H9 (cell line): ENCODE measurements around the gene CCDC149. TPM values are rescaled to one million over a fixed set of nuclear protein-coding genes. Genes with fewer than 3 reads are reported as not detected.

Experiments
- DNase-seq: peaks from one replicate; pipeline ENCODE4 v3.0.0-alpha.2; 2017
- H2AFZ ChIP-seq: one replicate; pipeline ENCODE4 v1.6.1; 2013; ENCODE audit warnings: mild to moderate bottlenecking, low read length, control low read depth, moderate library complexity
- H2AK5ac ChIP-seq: 2 replicates; pipeline ENCODE4 v1.6.1; 2013; ENCODE audit warnings: low read length, control low read depth, mixed read lengths; ENCODE audit not compliant: insufficient read length
- H2BK120ac ChIP-seq: one replicate; pipeline ENCODE4 v1.6.1; 2013; ENCODE audit warnings: low read depth, mild to moderate bottlenecking, low read length, control low read depth, inconsistent platforms; ENCODE audit not compliant: poor library complexity, severe bottlenecking
- H2BK12ac ChIP-seq: 2 replicates; pipeline ENCODE4 v1.6.1; 2013; ENCODE audit warnings: low read length, control low read depth, mixed read lengths, low read depth; ENCODE audit not compliant: insufficient read length
- H2BK15ac ChIP-seq: 2 replicates; pipeline ENCODE4 v1.6.1; 2013; ENCODE audit warnings: low read depth, low read length, control low read depth
- H2BK20ac ChIP-seq: one replicate; pipeline ENCODE4 v1.6.1; 2013; ENCODE audit warnings: low read depth, mild to moderate bottlenecking, low read length, control low read depth, inconsistent platforms; ENCODE audit not compliant: poor library complexity, severe bottlenecking
- H2BK5ac ChIP-seq: 2 replicates; pipeline ENCODE4 v1.6.1; 2013; ENCODE audit warnings: low read length, control low read depth, mixed read lengths; ENCODE audit not compliant: insufficient read length
- H3K14ac ChIP-seq: 2 replicates; pipeline ENCODE4 v1.6.1; 2013; ENCODE audit warnings: low read length, control low read depth; ENCODE audit not compliant: insufficient read depth
- H3K18ac ChIP-seq: 2 replicates; pipeline ENCODE4 v1.6.1; 2013; ENCODE audit warnings: low read depth, mild to moderate bottlenecking, mixed read lengths, low read length, control low read depth; ENCODE audit not compliant: insufficient read length
- H3K23ac ChIP-seq: 2 replicates; pipeline ENCODE4 v1.6.1; 2013; ENCODE audit warnings: low read length, control low read depth, mixed read lengths, low read depth; ENCODE audit not compliant: insufficient read length
- H3K23me2 ChIP-seq: 2 replicates; pipeline ENCODE4 v1.6.1; 2013; ENCODE audit warnings: low read depth, mild to moderate bottlenecking, mixed read lengths, low read length, control low read depth; ENCODE audit not compliant: insufficient read length, poor library complexity, severe bottlenecking
- H3K27ac ChIP-seq: 2 replicates; pipeline ENCODE4 v1.5.1; 2013; ENCODE audit warnings: low read length, control low read depth, mixed read lengths, low read depth; ENCODE audit not compliant: insufficient read length
- H3K27me3 ChIP-seq: 2 replicates; pipeline ENCODE4 v1.6.1; 2013; ENCODE audit warnings: low read length, control low read depth, inconsistent platforms; ENCODE audit not compliant: insufficient read depth
- H3K4ac ChIP-seq: 2 replicates; pipeline ENCODE4 v1.6.1; 2013; ENCODE audit warnings: low read depth, mild to moderate bottlenecking, control low read depth, inconsistent platforms, low read length, moderate library complexity
- H3K4me1 ChIP-seq: 2 replicates; pipeline ENCODE4 v1.6.1; 2013; ENCODE audit warnings: low read length, control low read depth, inconsistent platforms; ENCODE audit not compliant: insufficient read depth
- H3K4me2 ChIP-seq: 2 replicates; pipeline ENCODE4 v1.6.1; 2013; ENCODE audit warnings: low read length, control low read depth, mixed read lengths; ENCODE audit not compliant: insufficient read length, insufficient read depth
- H3K56ac ChIP-seq: 2 replicates; pipeline ENCODE4 v1.6.1; 2013; ENCODE audit warnings: low read depth, mild to moderate bottlenecking, mixed read lengths, low read length, control low read depth; ENCODE audit not compliant: insufficient read length
- H3K79me1 ChIP-seq: 2 replicates; pipeline ENCODE4 v1.6.1; 2013; ENCODE audit warnings: low read depth, mild to moderate bottlenecking, moderate library complexity, low read length, control low read depth, inconsistent platforms; ENCODE audit not compliant: insufficient read depth, poor library complexity, severe bottlenecking
- H3K79me2 ChIP-seq: 2 replicates; pipeline ENCODE4 v1.6.1; 2013; ENCODE audit warnings: low read length, control low read depth, inconsistent platforms; ENCODE audit not compliant: insufficient read depth
- H3K9ac ChIP-seq: 2 replicates; pipeline ENCODE4 v1.6.1; 2013; ENCODE audit warnings: low read length, control low read depth, mixed read lengths; ENCODE audit not compliant: insufficient read length; ENCODE audit errors: extremely low read depth
- H3K9me3 ChIP-seq: one replicate; pipeline ENCODE4 v1.6.1; 2013; ENCODE audit warnings: low read depth, low read length, inconsistent platforms; ENCODE audit not compliant: control insufficient read depth
- H3T11ph ChIP-seq: one replicate; pipeline ENCODE4 v1.6.1; 2013; ENCODE audit warnings: mild to moderate bottlenecking, low read length, control low read depth, inconsistent platforms
- H4K20me1 ChIP-seq: one replicate; pipeline ENCODE4 v1.6.1; 2013; ENCODE audit not compliant: control insufficient read depth, insufficient read length, insufficient read depth
- H4K5ac ChIP-seq: 2 replicates; pipeline ENCODE4 v1.6.1; 2013; ENCODE audit warnings: low read depth, mild to moderate bottlenecking, mixed read lengths, low read length, control low read depth; ENCODE audit not compliant: insufficient read length
- H4K8ac ChIP-seq: replicated peaks from 2 replicates; pipeline ENCODE4 v1.6.1; 2013; ENCODE audit warnings: low read length, control low read depth, mixed read lengths, low read depth; ENCODE audit not compliant: insufficient read length
- H4K91ac ChIP-seq: 2 replicates; pipeline ENCODE4 v1.6.1; 2013; ENCODE audit warnings: low read depth, mild to moderate bottlenecking, moderate library complexity, mixed read lengths, low read length, control low read depth; ENCODE audit not compliant: insufficient read length
- H3K27ac Mint-ChIP-seq, 3 experiments: 2 replicates in 2 of 3; 3 replicates in 1 of 3; pipeline ENCODE4 v1.8.0; 2020 to 2021; ENCODE audit warnings: mixed read lengths in 3 of 3, mild to moderate bottlenecking in 1 of 3, moderate library complexity in 1 of 3
- H3K27me3 Mint-ChIP-seq: 2 replicates; pipeline ENCODE4 v1.8.0; 2021; ENCODE audit warnings: low read depth, mild to moderate bottlenecking, moderate library complexity, mixed read lengths
- H3K36me3 Mint-ChIP-seq, 3 experiments: 2 replicates in 2 of 3; 3 replicates in 1 of 3; pipeline ENCODE4 v1.8.0; 2020 to 2021; ENCODE audit warnings: low read depth in 3 of 3, mixed read lengths in 3 of 3; ENCODE audit not compliant: insufficient read depth in 1 of 3
- H3K4me1 Mint-ChIP-seq, 2 experiments: 2 replicates each; pipeline ENCODE4 v1.8.0; 2020; ENCODE audit warnings: mixed read lengths in 2 of 2
- H3K4me3 Mint-ChIP-seq, 2 experiments: 2 replicates in 1 of 2; 3 replicates in 1 of 2; pipeline ENCODE4 v1.8.0; 2020 to 2021; ENCODE audit warnings: mild to moderate bottlenecking in 2 of 2, mixed read lengths in 2 of 2, moderate library complexity in 1 of 2
- H3K9me3 Mint-ChIP-seq, 2 experiments: 2 replicates in 1 of 2; 3 replicates in 1 of 2; pipeline ENCODE4 v1.8.0; 2020; ENCODE audit warnings: mild to moderate bottlenecking in 2 of 2, mixed read lengths in 2 of 2, moderate library complexity in 1 of 2
- whole genome bisulfite sequencing: extraction: QIAGEN DNeasy Blood & Tissue Kit; methylation state at CpG from one replicate; pipeline ENCODE4 v1.1.7; 2013; ENCODE audit warnings: missing lambda C conversion rate, low lambda C conversion rate, mixed read lengths; ENCODE audit not compliant: insufficient read length; ENCODE audit errors: extremely low coverage; 5-methylcytosine and 5-hydroxymethylcytosine counted together
- total RNA-seq: library from RNA; stranded (reverse); gene quantifications from 2 replicates; pipeline ENCODE4 v1.2.1, GENCODE V29; 2021
- TF ChIP-seq, protein P1 (sequence below): fragments of 200-600 bp; sonication (generic); conservative IDR thresholded peaks from 3 replicates; pipeline ENCODE4 v1.8.0; 2021; ENCODE audit warnings: antibody characterized with exemption, mild to moderate bottlenecking

CCDC149 gene
- total RNA-seq, 1 experiment from 2014 or later: 4.5 TPM

DNA sequence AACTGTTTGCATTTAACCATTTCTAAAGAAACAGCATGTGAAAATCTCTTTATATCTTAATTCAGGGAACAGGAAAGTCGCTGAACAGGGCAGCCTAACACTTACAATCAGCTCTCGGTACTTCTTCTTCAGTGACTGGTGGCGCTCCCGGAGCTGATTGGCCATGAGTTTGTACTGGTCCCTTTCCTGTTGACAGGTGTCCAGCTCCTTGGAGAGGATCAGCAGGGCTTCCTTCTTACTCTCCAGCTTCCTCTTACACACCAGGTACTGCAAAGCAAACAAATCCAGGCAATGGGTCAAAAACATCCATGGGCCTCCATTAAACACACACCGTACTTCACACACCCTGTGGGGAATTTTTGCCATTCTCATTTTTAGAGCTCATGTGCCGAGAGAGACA lies 36.4 kb downstream of the CCDC149 start:
- H2AK5ac ChIP-seq: no peak overlapping the region
- no peak overlapping the region for H2BK20ac ChIP-seq
- no peak overlapping the region for H3K4ac ChIP-seq
- H3K27ac ChIP-seq: no peak overlapping the region
- H3K79me1 ChIP-seq: no peaks in the 10 kb centered on the region
- H3K9me3 ChIP-seq: no peaks in the 10 kb centered on the region
- H2AFZ ChIP-seq: no peak overlapping the region
- no peak overlapping the region for H3K9ac ChIP-seq
- no peaks in the 10 kb centered on the region for H4K20me1 ChIP-seq
- Mint-ChIP-seq H3K27me3 (no peaks in the 10 kb centered on the region), H3K4me1 (peaks cover 8 to 11% of the 10 kb centered on the region in 2 experiments), H3K36me3 (peaks cover 3 to 12% (median 3%) of the 10 kb centered on the region in 3 experiments; a peak in 5 of 7 replicates), H3K27ac (no peak overlapping the region), H3K4me3 (no peak overlapping the region), H3K9me3 (peaks cover 0 to 3% of the 10 kb centered on the region in 2 experiments; a peak in 1 of 5 replicates)
- no peak for DNase-seq
- no peak overlapping the region for H4K8ac ChIP-seq
- H4K91ac ChIP-seq: no peak overlapping the region
- H3K4me1 ChIP-seq: no peaks in the 10 kb centered on the region
- H3K14ac ChIP-seq: no peak overlapping the region
- H3K79me2 ChIP-seq: no peaks in the 10 kb centered on the region
- no peak overlapping the region for H2BK120ac ChIP-seq
- H2BK12ac ChIP-seq: no peak overlapping the region
- TF ChIP-seq, protein P1, sequence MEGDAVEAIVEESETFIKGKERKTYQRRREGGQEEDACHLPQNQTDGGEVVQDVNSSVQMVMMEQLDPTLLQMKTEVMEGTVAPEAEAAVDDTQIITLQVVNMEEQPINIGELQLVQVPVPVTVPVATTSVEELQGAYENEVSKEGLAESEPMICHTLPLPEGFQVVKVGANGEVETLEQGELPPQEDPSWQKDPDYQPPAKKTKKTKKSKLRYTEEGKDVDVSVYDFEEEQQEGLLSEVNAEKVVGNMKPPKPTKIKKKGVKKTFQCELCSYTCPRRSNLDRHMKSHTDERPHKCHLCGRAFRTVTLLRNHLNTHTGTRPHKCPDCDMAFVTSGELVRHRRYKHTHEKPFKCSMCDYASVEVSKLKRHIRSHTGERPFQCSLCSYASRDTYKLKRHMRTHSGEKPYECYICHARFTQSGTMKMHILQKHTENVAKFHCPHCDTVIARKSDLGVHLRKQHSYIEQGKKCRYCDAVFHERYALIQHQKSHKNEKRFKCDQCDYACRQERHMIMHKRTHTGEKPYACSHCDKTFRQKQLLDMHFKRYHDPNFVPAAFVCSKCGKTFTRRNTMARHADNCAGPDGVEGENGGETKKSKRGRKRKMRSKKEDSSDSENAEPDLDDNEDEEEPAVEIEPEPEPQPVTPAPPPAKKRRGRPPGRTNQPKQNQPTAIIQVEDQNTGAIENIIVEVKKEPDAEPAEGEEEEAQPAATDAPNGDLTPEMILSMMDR: no peak
- no peak overlapping the region for H3K23ac ChIP-seq
- no peak overlapping the region for H3K56ac ChIP-seq
- WGBS: no CpG with 5 or more reads among the region's 6 CpGs
- H3K27me3 ChIP-seq: no peaks in the 10 kb centered on the region
- no peak overlapping the region for H2BK5ac ChIP-seq
- no peak overlapping the region for H3K4me2 ChIP-seq
- no peak overlapping the region for H4K5ac ChIP-seq
- no peak overlapping the region for H3K18ac ChIP-seq
- no peaks in the 10 kb centered on the region for H3K23me2 ChIP-seq
- H3T11ph ChIP-seq: no peak overlapping the region
- no peak overlapping the region for H2BK15ac ChIP-seq
